ENCODE measurements around the gene KRT71.

Gene KRT71

DNA sequence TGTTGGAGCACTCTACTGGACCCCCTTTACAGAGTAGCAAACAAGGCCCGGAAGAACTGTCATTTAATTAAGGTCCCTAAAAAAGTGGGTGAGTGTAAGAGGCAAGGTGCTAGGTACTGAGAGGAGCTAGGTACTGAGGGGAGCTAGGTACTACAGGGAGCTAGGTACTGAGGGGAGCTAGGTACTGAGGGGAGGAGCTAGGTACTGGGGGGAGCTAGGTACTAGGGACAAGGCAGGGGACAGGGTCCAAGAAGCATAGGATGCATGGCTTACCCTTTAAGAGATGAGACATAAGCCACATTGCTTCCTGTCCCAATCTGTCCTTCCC, 37.7 kb downstream of the KRT71 start:
- H3K27ac ChIP-seq (ENCODE audit: low read depth, low read length) = no peak overlapping the region
- no peaks in the 10 kb centered on the region for H3K4me1 ChIP-seq (ENCODE audit: control insufficient read depth, low read length)
- H3K9me2 ChIP-seq (replicated peaks; ENCODE audit: control insufficient read depth, low read length) = no peaks in the 10 kb centered on the region
- 0 out of 2 replicates have a peak, but pooled peaks cover 3% of the 10 kb centered on the region for H4K20me1 ChIP-seq (ENCODE audit: control insufficient read depth, insufficient read depth, low read depth, low read length)
- no peaks in the 10 kb centered on the region for H3F3A ChIP-seq (ENCODE audit: control insufficient read depth, insufficient read depth)
- no peaks in the 10 kb centered on the region; the same call in 1 of the 2 replicates for H3K27me3 ChIP-seq (ENCODE audit: control insufficient read depth, low read length)
- H3K9me3 ChIP-seq (ENCODE audit: control insufficient read depth, insufficient read depth, low read length) = peaks cover 4% of the 10 kb centered on the region; the same call in 1 of the 2 replicates
- no peak overlapping the region for H3K4me2 ChIP-seq (ENCODE audit: low read length)
- TF ChIP-seq EZH2phosphoT487 (IDR thresholded peaks at IDR 0.05; ENCODE audit: borderline replicate concordance, low read length) = no peak
- TF ChIP-seq CTCF (IDR thresholded peaks at IDR 0.05; ENCODE audit: low read depth, low read length, poor library complexity, severe bottlenecking) = no peak
- no peak overlapping the region for H3K4me3 ChIP-seq (ENCODE audit: low read length)
- H3K79me2 ChIP-seq (ENCODE audit: control insufficient read depth, low read length) = no peaks in the 10 kb centered on the region
- H3K36me3 ChIP-seq (ENCODE audit: control insufficient read depth, low read length) = no peaks in the 10 kb centered on the region

GRCh38 chr12:52514471-52515318, 38.2 kb downstream of the KRT71 start:
- H3K4me3 ChIP-seq (ENCODE audit: low read length) = no peak overlapping the region
- no peaks in the 10 kb centered on the region for H3F3A ChIP-seq (ENCODE audit: control insufficient read depth, insufficient read depth)
- H3K79me2 ChIP-seq (ENCODE audit: control insufficient read depth, low read length) = no peaks in the 10 kb centered on the region
- peaks cover 4% of the 10 kb centered on the region; the same call in 1 of the 2 replicates for H3K9me3 ChIP-seq (ENCODE audit: control insufficient read depth, insufficient read depth, low read length)
- no peaks in the 10 kb centered on the region; the same call in 1 of the 2 replicates for H3K27me3 ChIP-seq (ENCODE audit: control insufficient read depth, low read length)
- H4K20me1 ChIP-seq (ENCODE audit: control insufficient read depth, insufficient read depth, low read depth, low read length) = 0 out of 2 replicates have a peak, but pooled peaks cover 3% of the 10 kb centered on the region
- no peak for TF ChIP-seq CTCF (IDR thresholded peaks at IDR 0.05; ENCODE audit: low read depth, low read length, poor library complexity, severe bottlenecking)
- no peak for TF ChIP-seq EZH2phosphoT487 (IDR thresholded peaks at IDR 0.05; ENCODE audit: borderline replicate concordance, low read length)
- no peaks in the 10 kb centered on the region for H3K4me1 ChIP-seq (ENCODE audit: control insufficient read depth, low read length)
- no peak overlapping the region for H3K4me2 ChIP-seq (ENCODE audit: low read length)
- H3K36me3 ChIP-seq (ENCODE audit: control insufficient read depth, low read length) = no peaks in the 10 kb centered on the region
- no peak overlapping the region for H3K27ac ChIP-seq (ENCODE audit: low read depth, low read length)
- no peaks in the 10 kb centered on the region for H3K9me2 ChIP-seq (replicated peaks; ENCODE audit: control insufficient read depth, low read length)

DNA sequence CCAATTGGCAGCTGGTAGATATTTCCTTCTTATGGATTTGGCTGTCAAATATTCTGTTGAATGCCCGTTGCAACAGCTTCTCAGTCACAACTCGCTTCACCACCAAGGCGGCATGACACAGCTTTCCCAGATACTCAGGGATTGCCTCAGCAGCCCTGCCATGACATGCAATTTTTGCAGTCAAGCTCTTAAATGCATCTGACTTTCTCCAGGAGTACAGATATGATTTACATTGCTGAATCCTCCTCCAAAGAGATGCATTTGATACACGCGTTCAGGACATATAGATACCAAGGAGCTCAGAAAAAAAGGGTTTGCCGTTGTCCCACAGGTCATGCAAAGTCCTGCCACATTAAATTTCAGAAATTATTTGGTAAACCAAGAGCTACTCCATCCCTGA, 39.2 kb downstream of the KRT71 start:
- H3K9me2 ChIP-seq (replicated peaks; ENCODE audit: control insufficient read depth, low read length) = no peaks in the 10 kb centered on the region
- 0 out of 2 replicates have a peak, but pooled peaks cover 3% of the 10 kb centered on the region for H4K20me1 ChIP-seq (ENCODE audit: control insufficient read depth, insufficient read depth, low read depth, low read length)
- no peaks in the 10 kb centered on the region for H3F3A ChIP-seq (ENCODE audit: control insufficient read depth, insufficient read depth)
- no peaks in the 10 kb centered on the region; the same call in 1 of the 2 replicates for H3K27me3 ChIP-seq (ENCODE audit: control insufficient read depth, low read length)
- no peak for TF ChIP-seq CTCF (IDR thresholded peaks at IDR 0.05; ENCODE audit: low read depth, low read length, poor library complexity, severe bottlenecking)
- no peak for TF ChIP-seq EZH2phosphoT487 (IDR thresholded peaks at IDR 0.05; ENCODE audit: borderline replicate concordance, low read length)
- no peak overlapping the region for H3K27ac ChIP-seq (ENCODE audit: low read depth, low read length)
- H3K36me3 ChIP-seq (ENCODE audit: control insufficient read depth, low read length) = no peaks in the 10 kb centered on the region
- no peak overlapping the region for H3K4me2 ChIP-seq (ENCODE audit: low read length)
- peaks cover 4% of the 10 kb centered on the region; the same call in 1 of the 2 replicates for H3K9me3 ChIP-seq (ENCODE audit: control insufficient read depth, insufficient read depth, low read length)
- no peaks in the 10 kb centered on the region for H3K79me2 ChIP-seq (ENCODE audit: control insufficient read depth, low read length)
- no peak overlapping the region for H3K4me3 ChIP-seq (ENCODE audit: low read length)
- no peaks in the 10 kb centered on the region for H3K4me1 ChIP-seq (ENCODE audit: control insufficient read depth, low read length)
